CD1c-positive myeloid dendritic cell (primary cell): Measurements from ENCODE around the gene RASAL1.

ENCODE experiments used
- DNase-seq: peaks from one replicate; pipeline ENCODE4 v3.0.0-alpha.2; 2016; ENCODE audit errors: extremely low spot score

RASAL1 gene

DNA sequence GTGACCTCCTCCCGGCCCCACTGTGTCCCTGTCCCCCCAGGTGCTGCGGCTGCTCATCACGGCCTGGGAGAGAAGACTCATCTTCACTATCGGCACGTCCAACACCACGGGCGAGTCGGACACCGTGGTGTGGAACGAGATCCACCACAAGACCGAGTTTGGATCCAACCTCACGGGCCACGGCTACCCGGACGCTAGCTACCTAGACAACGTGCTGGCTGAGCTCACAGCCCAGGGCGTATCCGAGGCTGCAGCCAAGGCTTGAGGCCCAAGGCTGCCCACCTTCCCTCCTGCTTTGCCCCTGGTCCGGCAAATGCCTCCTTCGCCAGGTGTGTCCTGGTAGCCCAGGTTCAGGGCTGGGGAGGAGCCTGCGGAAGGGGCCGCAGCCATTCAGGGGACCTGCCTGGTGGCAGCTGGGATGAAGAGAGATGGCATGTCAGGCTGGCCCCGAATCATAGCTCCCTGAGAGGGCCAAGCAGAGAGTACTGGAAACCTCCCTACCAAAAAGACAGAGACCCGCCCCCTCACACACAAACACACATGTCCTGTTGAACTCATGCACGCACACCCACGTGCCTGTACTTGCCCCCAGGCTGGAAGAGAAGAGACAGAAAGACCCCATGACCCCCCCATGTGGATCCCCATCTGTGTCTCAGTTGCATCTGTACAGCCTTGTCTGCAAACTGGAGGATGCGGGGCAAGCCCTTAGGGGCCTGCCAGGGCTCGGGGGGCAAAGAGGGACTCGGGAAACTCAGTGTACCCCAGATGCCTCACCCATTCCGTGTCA lies 38.7 kb downstream of the RASAL1 start:
- DNase-seq, result no peak

DNA sequence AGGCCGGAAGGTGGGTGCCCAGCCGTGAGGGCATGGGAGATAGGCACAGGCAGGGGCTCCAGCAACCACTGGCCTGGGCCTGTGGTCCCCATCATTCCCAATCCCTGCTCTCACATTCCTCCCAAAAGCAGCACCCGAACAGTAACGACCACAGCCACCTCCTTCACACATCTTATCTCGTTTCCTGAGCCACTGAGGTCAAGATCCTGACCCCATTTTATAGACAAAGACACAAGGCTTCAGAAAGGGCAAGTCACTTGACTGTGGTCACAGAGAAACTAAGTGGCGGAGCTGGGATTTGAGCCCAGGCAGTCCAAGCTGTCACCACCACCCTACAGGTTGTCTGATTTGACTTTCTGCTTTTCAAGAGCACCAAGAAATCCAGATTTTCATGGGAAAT lies 40.2 kb downstream of the RASAL1 start:
- DNase-seq, result no peak

DNA sequence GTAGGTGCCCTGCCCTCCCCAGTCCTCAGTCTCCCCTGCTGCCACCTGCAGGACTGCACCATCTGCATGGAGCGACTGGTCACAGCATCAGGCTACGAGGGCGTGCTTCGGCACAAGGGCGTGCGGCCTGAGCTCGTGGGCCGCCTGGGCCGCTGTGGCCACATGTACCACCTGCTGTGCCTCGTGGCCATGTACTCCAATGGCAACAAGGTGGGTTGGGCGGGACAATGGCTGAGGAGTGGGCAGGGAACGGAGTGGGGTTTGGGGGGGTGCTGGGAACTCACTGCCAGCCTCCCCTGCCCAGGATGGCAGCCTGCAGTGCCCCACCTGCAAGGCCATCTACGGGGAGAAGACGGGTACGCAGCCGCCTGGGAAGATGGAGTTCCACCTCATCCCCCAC lies 40.8 kb downstream of the RASAL1 start:
- no peak for DNase-seq

DNA sequence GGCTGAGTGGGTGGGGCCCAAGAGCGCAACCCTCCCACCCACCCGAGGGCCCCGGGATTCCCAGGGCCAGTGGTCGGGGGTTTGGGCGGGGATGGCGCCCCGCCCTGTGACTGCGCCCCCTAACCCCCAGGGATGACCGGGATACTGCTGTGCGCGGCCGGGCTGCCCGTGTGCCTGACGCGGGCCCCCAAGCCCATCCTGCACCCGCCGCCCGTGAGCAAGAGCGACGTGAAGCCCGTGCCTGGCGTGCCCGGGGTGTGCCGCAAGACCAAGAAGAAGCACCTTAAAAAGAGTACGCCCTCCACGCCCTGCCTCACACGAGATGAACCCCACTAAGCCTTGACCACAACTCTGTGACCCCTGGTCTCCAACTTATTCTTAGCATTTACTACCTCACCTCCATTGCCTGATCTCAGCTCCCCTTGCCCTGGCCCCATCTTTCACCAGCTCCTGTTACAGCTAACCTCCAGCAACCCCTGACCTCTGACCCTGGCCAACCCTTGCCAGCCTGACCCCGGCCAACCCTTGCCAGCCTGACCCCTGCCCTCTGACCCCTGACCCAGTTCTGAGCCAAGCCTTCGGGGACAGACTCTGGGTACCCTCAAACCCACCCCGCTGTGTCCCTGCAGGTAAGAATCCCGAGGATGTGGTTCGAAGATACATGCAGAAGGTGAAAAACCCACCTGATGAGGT lies 42.0 kb downstream of the RASAL1 start:
- DNase-seq, result no peak

DNA sequence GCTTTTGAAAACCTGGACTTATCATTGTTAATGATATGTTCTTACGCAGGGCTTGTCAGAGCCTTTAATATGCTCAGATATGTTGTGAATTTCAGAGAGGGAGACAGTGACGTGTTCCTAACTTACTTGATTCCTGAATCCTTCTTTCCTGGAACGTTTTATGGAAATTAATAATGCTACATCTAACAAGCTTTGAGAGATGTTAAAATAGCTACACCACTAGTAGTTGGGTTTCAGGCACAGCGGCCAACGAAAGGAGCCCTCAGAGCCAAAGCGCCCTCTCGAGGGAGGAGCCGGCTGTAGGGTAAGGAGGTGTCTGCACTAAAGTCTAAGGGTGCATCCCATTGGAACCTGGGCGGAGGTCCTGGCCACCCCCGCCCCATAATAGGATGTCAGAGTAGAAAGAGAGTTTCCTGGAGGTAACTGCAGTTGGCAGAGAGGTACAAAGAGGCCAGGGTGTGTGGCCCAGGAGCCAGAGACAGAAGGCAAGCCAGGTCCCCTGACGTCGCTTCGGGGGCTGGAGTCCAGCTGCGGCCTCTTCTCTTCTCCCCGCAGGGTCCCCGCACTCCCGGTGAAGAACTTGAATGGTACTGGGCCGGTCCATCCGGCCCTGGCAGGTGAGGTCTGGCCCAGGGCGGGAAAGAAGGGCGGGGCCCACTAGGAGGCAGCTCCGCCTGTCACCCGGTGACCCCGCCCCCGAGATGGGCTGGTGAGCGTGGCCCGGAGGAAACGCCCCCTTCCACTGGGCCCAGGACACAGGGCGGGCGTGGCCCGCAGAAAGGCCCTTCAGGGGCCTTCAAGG lies 42.8 kb downstream of the RASAL1 start:
- peak; percentile 20 for DNase-seq

DNA sequence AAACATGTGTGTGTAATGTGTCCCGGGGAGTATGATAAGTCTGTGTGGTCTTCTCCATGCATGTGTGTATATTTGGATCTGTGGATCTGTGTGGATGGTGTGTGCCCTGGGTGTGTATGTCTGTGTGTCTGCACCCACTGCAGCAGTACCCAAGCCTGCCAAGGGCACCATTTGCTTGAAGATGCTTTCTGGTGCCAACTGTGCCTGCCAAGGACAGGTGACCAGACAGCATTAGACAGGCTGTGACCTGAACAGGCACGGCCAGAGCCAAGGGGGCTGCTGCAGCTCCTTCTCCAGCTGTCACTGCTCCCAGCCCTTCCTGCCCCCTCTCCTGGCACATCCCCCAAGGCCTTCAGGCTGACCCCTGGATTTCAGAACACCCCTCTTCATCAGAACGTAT lies 44.1 kb downstream of the RASAL1 start:
- DNase-seq, result no peak

DNA sequence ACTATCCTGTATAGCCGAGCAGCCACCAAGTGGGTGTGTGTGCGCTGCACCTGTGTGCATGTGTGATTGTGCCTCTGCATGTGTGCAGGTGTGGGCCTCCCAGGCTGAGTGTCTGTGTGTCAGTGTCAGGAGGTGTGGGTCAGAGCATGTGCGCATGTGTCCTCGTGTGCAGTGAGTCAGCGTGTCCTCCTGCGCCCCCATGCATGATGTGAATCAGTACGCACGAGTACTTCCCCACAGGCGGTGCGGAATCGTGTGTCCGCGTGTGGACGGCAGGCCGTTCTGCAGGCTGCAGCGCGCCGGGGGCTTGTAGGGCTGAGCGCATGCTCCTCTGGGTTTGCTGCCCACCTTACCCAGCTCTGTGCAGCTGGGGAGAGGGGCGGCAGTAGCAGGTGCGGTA lies 44.8 kb downstream of the RASAL1 start:
- no peak for DNase-seq

DNA sequence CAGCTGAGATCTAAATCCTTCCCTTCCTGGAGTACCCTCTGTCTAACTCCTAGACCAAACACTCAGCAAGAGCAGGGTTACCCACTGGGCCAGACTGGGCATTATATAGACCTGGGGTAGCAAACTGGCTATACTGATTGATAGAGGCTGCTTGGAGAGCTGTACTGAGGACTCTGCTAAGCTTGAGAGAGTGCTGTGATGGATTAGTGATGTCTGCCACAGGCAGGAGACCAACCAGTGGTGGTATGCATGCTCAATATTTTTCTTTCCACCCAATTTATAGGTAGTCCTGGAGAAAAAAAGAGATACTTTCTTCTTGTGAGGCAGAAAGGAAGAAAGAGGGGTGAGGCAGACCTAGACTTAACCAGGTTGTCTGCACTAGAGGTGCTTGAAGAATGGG lies 45.7 kb downstream of the RASAL1 start:
- DNase-seq, result no peak

DNA sequence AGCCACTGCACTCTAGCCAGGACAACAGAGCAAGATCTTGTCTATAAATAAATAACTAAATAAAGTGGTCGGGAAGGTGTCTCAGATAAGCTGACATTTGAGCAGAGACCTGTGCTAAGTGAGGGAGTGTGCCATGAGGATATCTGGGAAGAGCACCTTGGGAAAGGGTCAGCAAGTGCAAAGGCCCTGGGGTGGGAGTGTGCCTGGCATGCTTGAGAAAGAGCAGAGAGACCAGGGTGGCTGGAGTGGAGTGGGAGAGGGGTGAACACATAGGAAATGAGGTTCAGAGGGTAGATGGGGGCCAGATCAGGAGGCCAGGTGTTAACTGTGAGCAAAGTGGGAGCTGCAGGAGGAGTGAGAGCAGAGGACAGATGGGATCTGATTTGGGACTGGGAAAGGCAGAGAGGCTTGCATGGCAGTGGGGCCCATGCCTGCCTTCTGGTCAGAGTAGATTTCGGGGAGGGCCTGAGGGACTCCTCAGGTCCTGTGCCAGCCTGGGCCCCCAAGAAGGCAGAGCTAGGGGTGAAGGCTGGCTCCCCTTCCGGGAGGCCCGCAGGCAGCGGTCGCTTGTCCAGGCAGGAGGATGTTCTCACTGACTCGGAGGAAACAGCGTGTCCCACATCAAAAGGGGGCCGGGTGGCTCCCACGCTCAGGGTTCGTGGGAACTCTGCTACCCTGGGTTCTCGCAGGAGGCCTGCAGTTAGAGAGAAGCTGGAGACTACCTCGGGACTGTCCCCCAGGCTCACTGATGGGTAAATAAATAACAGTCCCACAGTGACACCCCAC lies 46.4 kb downstream of the RASAL1 start:
- DNase-seq, result no peak

DNA sequence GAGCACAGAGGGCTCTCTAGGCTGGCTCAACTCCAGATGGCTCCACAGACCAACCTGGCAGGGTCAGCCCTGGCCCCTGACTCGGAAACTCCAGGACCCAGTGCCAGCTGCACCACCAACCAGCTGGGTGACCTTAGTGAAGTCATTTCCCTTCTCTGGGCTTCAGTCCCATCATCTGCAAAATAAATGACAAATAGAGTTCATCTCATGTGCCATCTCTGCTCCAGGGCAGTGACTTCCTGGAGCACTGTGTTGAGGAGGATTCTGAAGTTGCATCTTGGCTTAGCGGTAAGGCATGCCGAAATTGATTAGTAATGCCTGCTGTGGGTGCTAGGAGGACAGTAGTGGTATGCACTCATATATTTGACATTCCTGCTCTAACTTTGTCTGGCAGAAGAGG lies 47.5 kb downstream of the RASAL1 start:
- DNase-seq, result no peak

DNA sequence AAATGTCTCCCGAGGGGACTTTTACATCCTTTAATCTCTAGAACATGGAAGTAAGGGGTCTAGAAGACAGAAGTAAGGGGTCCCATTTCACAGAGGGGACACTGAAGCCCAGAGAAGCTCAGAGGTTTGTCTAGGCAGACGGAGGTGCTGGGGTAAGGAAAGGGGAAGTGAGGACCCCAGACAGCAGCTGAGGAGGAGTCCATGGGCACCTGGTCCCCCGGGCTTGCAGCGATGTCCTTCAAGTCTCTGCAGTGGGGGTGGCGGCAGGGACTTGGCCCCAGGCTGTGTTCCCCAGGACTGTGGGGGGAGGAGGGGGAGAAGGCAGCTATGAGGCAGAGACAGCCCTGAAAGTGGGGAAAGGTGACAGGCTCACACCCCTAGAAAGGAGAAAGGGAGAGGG lies 48.4 kb downstream of the RASAL1 start:
- DNase-seq, result no peak

DNA sequence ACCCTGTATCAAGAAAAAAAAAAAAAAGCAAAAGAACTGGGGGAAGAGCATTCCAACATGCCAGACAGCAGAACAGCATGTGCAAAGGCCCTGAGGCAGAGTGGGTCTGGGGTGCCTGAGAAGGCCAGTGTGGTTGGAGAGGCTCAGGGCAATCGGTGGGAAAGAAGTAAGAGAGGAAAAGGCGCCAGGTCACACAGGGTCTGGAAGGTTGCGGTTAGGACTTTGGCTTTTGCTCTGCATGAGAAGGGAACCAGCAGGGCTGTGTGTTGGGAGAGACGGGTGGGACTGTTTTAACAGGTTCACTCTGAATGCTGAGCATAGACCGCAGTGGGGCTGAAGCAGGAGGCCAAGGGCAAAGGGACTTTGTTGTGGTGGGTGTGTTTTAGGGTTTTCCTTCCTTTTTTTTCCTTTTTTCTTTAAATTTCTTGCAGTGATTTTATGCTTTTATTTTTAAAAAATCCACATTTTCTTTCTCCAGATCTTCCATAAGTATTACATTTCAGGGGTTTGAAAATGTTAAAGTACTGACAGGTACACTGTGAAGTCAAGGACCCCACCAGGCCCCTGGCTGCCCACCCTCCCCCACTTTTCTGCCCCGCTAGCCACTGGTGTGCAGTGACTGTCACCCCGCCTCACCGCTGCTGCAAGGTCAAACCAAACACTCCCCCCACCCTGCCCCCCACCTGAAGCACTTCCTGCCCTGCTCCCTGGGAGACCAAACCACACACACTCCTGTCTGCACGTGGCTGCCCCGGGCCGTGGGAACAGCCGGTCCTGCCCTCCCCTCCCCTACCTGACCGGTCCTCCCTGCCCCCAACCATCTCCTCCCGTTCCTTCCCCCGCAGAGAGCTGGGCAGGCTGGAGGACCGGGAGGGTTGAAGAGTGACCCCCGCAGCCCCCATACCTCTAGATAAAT lies 49.1 kb downstream of the RASAL1 start:
- DNase-seq, result no peak

DNA sequence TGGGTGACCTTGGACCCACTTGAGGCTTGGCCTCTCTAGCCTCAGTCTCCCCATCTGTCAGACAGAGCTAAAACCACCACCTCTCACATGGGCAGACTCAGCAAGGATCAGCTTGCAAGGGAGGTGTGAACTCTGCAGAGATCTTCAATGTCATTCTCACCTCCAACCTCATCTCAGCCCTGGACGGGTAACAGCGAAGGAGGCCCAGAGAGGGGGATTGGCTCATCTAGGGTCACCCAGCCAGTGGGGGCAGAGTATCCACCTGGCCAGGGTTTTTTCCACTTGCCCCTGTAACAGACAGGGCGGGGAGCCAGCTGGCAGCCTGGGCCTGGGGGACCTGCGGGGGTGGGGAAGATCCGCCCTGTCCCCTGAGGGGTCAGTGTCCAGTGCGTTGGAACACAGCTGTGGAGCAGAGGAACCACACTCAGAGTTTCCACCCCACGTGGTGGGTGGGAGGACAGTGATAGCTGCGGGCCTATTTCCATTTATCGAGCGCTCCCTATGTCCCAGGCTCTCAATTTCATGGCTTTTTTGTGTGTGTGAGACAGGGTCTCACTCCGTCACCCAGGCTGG lies 51.6 kb downstream of the RASAL1 start:
- DNase-seq, result no peak

DNA sequence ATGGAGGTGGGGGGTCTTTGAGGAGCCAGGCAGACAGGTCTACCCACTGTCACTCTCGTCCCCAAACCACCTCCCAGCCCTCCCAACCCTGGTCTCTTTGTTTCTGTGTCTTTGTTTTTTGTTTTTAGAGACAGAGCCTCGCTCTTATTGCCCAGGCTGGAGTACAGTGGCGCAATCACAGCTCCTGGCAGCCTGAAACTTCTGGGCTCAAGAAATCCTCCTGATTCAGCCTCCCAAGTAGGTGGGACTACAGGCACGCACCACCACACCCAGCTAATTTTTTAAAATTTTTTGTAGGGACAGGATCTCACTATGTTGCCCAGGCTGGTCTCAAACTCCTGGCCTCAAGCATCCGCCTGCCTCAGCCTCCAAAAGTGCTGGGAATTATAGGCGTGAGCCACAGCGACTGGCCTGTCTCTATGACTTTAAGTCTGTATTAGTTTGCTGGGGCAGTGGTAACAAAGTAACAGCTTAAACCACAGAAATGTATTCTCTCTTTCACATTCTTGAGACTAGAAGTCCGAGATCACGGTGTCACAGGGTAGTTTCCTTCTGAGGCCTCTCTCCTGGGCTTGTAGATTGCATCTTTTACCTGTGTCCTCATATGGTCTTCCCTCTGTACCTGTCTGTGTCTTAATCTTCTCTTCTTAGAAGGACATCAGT lies 52.9 kb downstream of the RASAL1 start:
- no peak for DNase-seq

DNA sequence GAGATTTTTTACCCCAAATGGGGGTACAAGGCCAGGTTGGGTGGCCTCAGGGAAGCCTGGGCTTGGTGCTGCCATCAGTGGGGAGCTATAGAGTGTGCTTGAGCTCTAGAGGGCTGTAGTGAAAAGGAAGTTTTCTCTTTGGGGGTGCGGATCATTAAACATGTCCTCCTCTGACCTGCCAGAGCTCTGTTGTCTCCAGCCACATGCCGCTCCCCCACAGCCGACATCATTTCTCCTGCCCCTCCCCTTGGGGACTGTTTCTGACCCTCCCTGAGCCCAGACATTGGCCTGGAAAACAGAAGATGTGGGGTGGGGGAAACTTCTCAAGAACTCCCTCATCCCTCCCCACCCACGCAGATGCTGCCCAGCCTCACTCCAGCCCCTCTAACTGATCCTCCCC lies 53.7 kb downstream of the RASAL1 start:
- DNase-seq, result no peak

DNA sequence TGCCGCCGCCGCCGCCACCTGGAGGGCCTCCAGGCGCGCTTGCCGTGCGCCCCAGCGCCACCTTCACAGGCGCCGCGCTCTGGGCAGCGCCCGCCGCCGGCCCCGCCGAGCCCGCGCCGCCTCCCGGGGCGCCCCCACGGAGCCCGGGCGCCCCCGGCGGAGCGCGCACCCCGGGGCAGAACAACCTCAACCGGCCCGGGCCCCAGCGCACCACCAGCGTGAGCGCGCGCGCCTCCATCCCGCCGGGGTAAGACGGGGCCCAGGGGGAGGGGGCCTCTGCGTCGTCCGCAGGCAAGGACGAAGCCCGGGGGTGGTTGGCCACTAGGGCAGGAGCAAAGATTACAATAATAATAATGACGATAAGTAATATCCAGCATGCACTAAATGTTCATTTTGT lies 57.7 kb downstream of the RASAL1 start:
- DNase-seq, result no peak

DNA sequence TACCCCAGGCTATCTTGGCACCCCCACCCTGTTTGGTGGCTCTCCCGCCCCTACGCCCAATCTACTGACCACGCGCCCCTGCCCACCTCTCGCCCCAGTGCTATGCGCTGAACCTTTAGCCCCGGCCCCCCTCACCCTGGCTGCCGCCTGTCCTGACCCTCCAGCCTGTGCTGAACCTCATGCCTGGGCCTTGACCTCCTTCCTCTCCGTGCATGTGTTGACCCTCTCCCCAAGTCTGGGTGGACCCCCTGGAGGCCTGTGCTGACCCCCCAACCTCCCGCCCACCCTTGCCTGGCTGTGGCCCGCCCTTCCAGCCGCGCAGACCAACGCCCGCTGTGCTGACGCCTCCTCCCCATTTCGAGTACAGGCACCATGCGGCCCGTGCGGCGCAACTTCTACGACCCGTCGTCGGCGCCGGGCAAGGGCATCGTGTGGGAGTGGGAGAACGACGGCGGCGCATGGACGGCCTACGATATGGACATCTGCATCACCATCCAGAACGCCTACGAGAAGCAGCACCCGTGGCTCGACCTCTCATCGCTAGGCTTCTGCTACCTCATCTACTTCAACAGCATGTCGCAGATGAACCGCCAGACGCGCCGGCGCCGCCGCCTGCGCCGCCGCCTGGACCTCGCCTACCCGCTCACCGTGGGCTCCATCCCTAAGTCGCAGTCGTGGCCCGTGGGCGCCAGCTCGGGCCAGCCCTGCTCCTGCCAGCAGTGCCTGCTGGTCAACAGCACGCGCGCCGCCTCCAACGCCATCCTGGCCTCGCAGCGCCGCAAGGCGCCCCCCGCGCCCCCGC lies 58.3 kb downstream of the RASAL1 start:
- peak; percentile 19 for DNase-seq

DNA sequence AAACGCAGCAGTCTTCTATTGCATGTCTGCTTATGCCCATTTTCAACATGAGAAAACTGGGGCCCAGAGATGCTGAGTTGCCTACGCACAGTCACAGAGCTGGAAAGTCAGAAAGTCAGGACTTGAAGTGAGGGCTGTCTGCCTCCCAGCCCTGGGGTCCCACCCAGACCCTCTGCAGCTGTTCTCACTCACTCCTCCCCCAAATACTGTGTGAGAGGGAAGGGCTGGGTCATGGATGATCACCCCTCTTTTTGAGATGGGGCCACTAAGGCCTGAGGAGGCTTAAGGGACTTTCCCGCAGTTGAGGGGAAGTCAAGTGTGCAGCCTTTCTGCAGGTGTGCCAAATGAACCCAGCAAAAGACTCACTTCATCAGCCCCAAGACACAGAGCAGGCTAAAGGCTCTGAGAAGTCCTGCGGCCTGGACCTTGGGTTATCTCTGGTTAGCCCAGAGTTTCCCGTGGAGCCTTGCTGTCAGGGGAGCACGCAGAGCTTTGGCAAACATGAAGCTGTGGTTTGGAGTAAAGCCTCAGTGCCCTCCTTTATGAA lies 60.4 kb downstream of the RASAL1 start:
- DNase-seq, result no peak

DNA sequence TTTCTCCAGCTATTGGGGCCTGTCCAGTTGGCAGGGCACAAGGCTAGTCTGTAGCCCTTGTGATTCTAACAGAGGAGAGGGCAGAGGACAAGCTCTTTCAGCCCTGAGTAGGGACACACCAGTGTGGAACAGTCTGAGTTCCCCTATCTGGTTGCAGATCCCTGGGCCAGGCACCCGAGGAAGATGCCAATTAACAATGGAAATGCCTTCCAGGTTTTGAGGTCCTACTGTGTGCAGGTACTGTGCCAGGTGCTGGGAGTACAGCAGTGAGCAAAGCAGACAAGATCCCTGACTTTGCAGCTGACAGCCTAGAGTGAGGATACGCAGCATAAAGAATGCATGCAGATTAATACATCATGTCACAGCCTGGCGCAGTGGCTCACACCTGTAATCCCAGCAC lies 62.0 kb downstream of the RASAL1 start:
- no peak for DNase-seq
